HG03025 (cell line): ENCODE data around the gene DTD2.
A peak's percentile ranks its signal among the peaks of the same experiment; 100 is the strongest.
"Not testable (repeated sequence)": the region's sequence is repeated elsewhere in the genome, so short reads cannot be mapped to it uniquely, and the experiment has no call there.

Experiments
- ATAC-seq: cut with Tn5 transposase; IDR thresholded peaks from one replicate; pipeline ENCODE4 v1.9.1; 2021; ENCODE audit warnings: mild to moderate bottlenecking, moderate library complexity; ENCODE audit not compliant: unreplicated experiment, low FRiP score

DTD2 gene

GRCh38 chr14:31445703-31446102, 11.6 kb downstream of the DTD2 start:
- no peak for ATAC-seq

DNA sequence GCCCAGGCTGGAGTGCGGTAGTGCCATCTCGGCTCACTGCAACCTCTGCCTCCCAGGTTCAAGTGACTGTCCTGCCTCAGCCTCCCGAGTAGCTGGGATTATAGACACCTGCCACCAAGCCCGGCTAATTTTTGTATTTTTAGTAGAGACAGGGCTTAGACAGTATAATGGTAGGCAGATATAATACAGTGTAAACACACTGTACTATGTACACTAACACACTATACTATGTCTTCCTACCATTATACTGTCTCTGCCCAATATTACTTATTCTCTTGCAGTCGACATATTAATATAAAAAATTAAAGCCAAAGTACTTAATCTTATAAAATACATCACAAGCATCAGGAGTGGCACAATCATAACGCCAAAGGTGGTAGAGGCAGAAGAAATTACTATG, 15.0 kb downstream of the DTD2 start:
- no peak for ATAC-seq

- no peak for ATAC-seq
These were observed 15.8 kb downstream of the DTD2 start for GRCh38 chr14:31441273-31442111.

GRCh38 chr14:31440280-31440679, 17.0 kb downstream of the DTD2 start:
- no peak for ATAC-seq

- no peak for ATAC-seq
These were observed 17.7 kb downstream of the DTD2 start for GRCh38 chr14:31439561-31439960.

- not testable (repeated sequence) for ATAC-seq
These were observed 20.1 kb downstream of the DTD2 start for GRCh38 chr14:31437045-31437691.

- no peak for ATAC-seq
These were observed 22.0 kb downstream of the DTD2 start for GRCh38 chr14:31435276-31435675.

DNA sequence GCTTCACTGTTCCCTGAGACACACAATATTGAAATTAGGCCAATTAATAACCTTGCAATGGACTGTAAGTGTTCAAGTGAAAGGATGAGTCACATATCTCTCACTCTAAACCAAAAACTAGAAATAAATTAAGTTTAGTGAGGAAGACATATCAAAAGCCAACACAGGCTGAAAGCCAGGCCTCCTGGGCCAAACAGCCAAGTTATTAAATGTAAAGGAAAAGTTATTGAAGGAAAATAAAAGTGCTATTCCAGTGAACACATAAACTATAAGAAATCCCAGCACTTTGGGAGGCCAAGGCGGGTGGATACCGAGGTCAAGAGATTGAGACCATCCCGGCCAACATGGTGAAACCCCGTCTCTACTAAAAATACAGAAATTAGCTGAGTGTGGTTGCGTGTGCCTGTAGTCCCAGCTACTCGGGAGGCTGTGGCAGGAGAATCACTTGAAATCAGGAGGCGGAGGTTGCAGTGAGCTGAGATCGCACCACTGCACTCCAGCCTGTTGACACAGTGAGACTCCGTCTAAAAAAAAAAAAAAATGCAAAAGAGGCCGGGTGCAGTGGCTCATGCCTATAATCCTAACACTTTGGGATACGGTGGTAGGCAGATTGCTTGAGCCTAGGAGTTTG, 26.6 kb downstream of the DTD2 start:
- no peak for ATAC-seq

DNA sequence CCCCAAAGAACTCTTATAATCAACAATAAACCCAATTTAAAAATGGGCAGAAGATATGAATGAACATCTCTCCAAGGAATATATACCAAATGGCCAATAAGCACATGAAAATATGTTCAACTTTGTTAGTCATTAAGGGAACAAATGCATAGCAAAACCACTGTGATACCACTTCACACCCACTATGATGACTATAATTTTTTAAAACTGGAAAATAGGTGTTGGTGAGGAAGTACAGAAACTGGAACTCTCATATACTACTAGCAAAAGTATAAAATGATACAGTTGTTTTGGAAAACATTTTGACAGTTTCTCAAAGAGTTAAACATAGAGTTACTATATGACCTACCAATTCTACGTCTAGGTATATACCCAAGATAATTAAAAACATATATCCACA, 27.5 kb downstream of the DTD2 start:
- ATAC-seq, result no peak

GRCh38 chr14:31428011-31428410, 29.3 kb downstream of the DTD2 start:
- no peak for ATAC-seq

DNA sequence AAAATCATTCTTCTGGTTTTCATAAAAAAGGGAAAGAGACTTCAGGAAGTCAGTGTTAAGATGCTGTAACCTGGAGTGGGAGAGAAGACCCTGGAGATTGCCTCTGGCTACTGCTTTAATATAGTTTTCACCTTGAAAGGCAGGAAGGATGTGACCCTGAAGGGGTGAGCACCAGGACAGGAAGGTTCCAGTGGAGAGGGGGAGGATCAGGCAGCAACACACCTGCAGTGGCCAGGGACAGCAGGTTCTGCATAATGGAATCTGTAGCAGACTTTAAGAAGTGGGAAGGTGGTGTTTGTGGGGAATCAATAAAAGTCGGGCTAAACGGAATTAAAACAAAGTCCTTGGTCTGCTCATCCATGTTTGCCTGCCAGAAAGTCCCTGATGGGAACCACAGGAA, 30.6 kb downstream of the DTD2 start:
- no peak for ATAC-seq

GRCh38 chr14:31425905-31426304, 31.4 kb downstream of the DTD2 start:
- no peak for ATAC-seq

GRCh38 chr14:31421200-31421599, 36.1 kb downstream of the DTD2 start:
- ATAC-seq, result no peak

GRCh38 chr14:31420319-31421111, 36.8 kb downstream of the DTD2 start, which contains the start of gene HEATR5A:
TSS of gene HEATR5A (minus strand) at chr14:31420550. CDS start at chr14:31402975, 17,575 bp downstream.
- peak; percentile 98 for ATAC-seq

GRCh38 chr14:31419967-31420318, 37.4 kb downstream of the DTD2 start:
- ATAC-seq, result peak; percentile 29

DNA sequence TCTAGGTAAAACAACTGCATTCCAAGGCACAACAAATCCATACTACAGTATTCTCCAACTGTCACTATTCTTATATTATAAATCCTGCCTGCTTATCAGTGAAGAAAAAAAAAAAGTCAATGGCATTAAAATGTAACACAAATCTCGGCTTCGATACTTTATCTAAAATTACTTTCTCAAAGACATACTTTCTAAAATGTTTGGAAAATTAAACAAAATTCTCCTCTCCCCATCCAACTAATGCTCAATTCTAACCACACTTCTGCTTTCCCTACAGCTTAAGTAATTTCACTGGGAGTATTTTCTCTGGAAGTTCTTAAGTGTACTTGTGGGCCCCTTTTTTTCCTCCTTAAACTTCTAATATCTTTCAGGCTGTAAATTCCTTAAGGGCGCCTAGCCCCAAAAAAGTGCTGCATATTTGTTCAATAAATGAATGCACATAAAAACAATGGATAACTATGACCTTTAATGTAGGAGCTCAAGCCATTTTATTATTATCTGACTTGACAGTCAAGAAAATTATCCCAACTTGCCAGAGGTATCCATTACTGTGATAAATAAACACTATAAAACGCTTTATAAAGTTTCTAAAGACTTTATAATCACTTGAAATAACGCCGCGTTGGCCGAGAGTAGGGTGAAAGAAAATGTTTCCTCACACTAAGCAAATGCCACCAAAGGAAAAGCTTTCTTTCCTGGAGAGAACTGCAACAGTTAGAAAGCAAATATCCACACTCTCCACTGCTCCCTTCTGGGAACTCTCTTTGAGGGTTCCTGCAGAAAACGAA, 37.9 kb downstream of the DTD2 start:
- no peak for ATAC-seq

DNA sequence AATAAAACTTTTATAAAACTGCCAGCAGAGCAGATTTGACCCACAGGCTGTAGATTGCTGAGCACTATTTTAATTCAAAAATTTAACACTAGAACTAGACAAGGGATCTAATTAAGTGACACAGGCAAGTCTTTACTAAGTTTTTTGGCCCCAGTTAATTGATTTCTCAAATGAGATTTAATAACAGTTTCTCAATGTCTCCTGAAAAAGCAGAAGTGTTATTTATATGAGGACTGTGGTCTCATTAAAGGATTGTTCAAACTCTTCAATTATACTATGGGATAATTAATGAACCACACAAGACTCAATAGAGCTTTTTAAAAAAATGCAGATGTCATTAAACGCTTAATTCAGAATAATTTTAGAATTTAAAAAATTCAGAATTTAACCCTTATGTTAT, 38.9 kb downstream of the DTD2 start:
- no peak for ATAC-seq

- ATAC-seq, result no peak
These were observed 43.0 kb downstream of the DTD2 start for GRCh38 chr14:31414190-31414833.

DNA sequence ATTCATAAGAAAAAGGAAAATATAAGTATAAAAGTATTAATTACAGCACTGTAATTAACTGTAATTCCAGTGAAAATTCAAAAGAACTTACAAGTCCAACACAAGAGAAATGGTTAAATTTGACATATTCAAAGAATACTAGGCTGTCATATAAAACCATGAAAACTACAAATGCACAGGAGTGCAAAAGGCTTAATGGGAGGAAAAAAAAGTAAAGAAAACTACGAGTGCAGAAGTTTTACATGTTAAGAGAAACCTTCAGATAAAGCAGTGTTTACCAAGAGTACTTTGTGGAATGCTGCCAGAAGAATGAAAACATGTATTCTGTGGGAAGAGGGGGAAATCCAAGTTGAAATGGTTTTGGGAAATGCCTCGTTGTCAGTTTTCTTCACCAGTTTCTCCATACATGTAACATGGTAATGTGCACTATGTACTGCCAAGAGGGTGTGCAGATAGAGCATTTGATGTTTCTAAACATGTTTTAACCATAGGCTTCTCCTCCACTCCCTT, 46.0 kb downstream of the DTD2 start:
- ATAC-seq, result no peak
